NCI-H446 treated with DMSO at 0.1 percent for 48 hours (cell line): ENCODE measurements around the gene REPS1.
"Not testable (repeated sequence)": the region's sequence is repeated elsewhere in the genome, so short reads cannot be mapped to it uniquely, and the experiment has no call there.

Source experiments
- DNase-seq: peaks from one replicate; lab custom pipeline; 2025; lab: John Stamatoyannopoulos, UW

Gene REPS1

GRCh38 chr6:138987643-138988468 is at the start of gene REPS1:
TSS of gene REPS1 (minus strand) at chr6:138988253. CDS start at chr6:138987682, 571 bp downstream.
- DNase-seq, result peak; percentile 76

GRCh38 chr6:139037490-139037889 is 49.4 kb upstream of the REPS1 start:
- DNase-seq, result no peak

- no peak for DNase-seq
These were observed 42.3 kb upstream of the REPS1 start for GRCh38 chr6:139030228-139030963.

GRCh38 chr6:139029470-139030227 is 41.6 kb upstream of the REPS1 start:
- no peak for DNase-seq

GRCh38 chr6:139028658-139029469 is 40.8 kb upstream of the REPS1 start, which contains the start of gene ABRACL:
TSS of gene ABRACL (plus strand) at chr6:139028745. CDS start at chr6:139034161, 5,416 bp downstream.
- DNase-seq, result peak; percentile 15

GRCh38 chr6:139028215-139028657 is 40.2 kb upstream of the REPS1 start:
- no peak for DNase-seq

- DNase-seq, result no peak
These were observed 39.6 kb upstream of the REPS1 start for GRCh38 chr6:139027620-139028182.

- not testable (repeated sequence) for DNase-seq
These were observed 37.4 kb upstream of the REPS1 start for GRCh38 chr6:139025416-139025815.

GRCh38 chr6:139020689-139021088 is 32.6 kb upstream of the REPS1 start:
- no peak for DNase-seq

GRCh38 chr6:139019722-139020121 is 31.7 kb upstream of the REPS1 start:
- no peak for DNase-seq

- peak; percentile 57 for DNase-seq
These were observed 29.2 kb upstream of the REPS1 start for GRCh38 chr6:139017227-139017626.

GRCh38 chr6:139016337-139017213 is 28.5 kb upstream of the REPS1 start:
- DNase-seq, result no peak

- DNase-seq, result no peak
These were observed 26.9 kb upstream of the REPS1 start for GRCh38 chr6:139014945-139015344.

GRCh38 chr6:139013185-139013800 is 25.2 kb upstream of the REPS1 start:
- no peak for DNase-seq

GRCh38 chr6:139011980-139012379 is 23.9 kb upstream of the REPS1 start:
- DNase-seq, result no peak

- no peak for DNase-seq
These were observed 22.6 kb upstream of the REPS1 start for GRCh38 chr6:139010674-139011073.

GRCh38 chr6:139008117-139008516 is 20.1 kb upstream of the REPS1 start:
- DNase-seq, result no peak

- DNase-seq, result no peak
These were observed 19.4 kb upstream of the REPS1 start for GRCh38 chr6:139007428-139007827.

GRCh38 chr6:139006477-139006876 is 18.4 kb upstream of the REPS1 start:
- no peak for DNase-seq

GRCh38 chr6:139003751-139004150 is 15.7 kb upstream of the REPS1 start:
- DNase-seq, result no peak
